GM10266 (cell line): ENCODE data around the gene INPP5K.
"Not testable (repeated sequence)": the region's sequence is repeated elsewhere in the genome, so short reads cannot be mapped to it uniquely, and the experiment has no call there.

Source experiments
- DNase-seq: peaks from one replicate; pipeline ENCODE4 v3.0.0; 2012; ENCODE audit errors: extremely low spot score
- TF ChIP-seq, protein P1 (sequence below): IDR thresholded peaks from 2 replicates; pipeline ENCODE4 v1.5.1; 2012; ENCODE audit warnings: mild to moderate bottlenecking, low read depth; ENCODE audit not compliant: control insufficient read depth, insufficient read depth; ENCODE audit errors: missing control alignments

The INPP5K gene

DNA sequence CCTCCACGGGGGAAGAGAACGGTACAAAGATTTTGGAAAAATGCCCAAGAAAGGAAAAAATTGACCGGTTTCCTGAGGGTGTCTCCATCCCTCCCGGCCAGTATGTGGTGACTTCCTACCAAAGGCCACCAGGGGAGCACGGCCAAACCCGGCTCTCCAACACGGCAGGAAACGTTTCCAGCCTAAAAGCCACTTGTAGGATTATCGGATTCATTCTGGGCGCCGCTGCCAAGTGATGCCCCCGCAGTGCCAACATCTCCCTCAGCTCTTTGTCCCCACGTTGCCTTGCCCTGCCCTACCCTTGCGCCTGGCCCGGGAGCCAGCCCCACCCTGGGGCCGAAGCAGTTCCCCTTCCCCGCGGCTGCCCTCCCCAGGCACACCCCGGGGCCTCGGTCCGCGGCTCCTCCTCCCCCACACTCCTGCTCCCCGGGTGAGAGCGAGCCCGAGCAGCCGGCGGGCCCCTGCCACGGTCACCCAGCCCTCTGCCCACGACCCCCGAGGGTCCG is 61.1 kb downstream of the INPP5K start:
- TF ChIP-seq, protein P1, sequence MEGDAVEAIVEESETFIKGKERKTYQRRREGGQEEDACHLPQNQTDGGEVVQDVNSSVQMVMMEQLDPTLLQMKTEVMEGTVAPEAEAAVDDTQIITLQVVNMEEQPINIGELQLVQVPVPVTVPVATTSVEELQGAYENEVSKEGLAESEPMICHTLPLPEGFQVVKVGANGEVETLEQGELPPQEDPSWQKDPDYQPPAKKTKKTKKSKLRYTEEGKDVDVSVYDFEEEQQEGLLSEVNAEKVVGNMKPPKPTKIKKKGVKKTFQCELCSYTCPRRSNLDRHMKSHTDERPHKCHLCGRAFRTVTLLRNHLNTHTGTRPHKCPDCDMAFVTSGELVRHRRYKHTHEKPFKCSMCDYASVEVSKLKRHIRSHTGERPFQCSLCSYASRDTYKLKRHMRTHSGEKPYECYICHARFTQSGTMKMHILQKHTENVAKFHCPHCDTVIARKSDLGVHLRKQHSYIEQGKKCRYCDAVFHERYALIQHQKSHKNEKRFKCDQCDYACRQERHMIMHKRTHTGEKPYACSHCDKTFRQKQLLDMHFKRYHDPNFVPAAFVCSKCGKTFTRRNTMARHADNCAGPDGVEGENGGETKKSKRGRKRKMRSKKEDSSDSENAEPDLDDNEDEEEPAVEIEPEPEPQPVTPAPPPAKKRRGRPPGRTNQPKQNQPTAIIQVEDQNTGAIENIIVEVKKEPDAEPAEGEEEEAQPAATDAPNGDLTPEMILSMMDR: peak; percentile 36
- DNase-seq: no peak

GRCh38 chr17:1454541-1454940 is 61.9 kb downstream of the INPP5K start:
- TF ChIP-seq, protein P1: no peak

DNA sequence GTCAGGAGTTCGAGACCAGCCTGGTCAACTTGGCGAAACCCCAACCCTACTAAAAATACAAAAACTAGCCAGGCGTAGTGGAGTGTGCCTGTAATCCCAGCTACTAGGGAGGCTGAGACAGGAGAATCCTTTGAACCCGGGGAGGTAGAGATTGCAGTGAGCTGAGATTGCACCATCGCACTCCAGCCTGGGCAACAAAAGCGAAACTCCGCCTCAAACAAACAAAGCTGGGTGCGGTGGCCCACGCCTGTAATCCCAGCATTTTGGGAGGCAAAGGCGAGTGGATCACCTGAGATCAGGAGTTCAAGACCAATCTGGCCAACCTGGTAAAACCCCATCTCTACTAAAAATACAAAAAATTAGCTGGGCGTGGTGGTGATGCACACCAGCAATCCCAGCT is 62.7 kb downstream of the INPP5K start:
- not testable (repeated sequence) for DNase-seq

More at GRCh38 chr17:1454541-1454940, 61.9 kb downstream of the INPP5K start:
- DNase-seq: no peak

GRCh38 chr17:1452836-1453235 is 63.6 kb downstream of the INPP5K start:
- TF ChIP-seq, protein P1: no peak
- DNase-seq: no peak

DNA sequence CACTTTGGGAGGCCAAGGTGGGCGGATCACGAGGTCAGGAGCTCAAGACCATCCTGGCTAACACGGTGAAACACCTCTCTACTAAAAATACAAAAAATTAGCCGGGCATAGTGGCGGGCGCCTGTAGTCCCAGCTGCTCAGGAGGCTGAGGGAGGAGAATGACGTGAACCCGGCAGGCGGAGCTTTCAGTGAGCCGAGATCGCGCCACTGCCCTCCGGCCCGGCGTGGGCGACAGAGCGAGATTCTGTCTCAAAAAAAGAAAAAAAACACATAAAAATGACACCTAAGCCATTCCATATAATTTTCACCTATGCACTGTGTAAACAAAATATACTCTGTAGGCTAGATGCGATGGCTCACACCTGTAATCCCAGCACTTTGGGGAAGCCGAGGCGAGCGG is 66.2 kb downstream of the INPP5K start:
- not testable (repeated sequence) for DNase-seq

- DNase-seq: no peak
- TF ChIP-seq, protein P1: no peak
Measured at GRCh38 chr17:1449412-1449967, 66.9 kb downstream of the INPP5K start.

- no peak for DNase-seq
Measured at GRCh38 chr17:1447052-1447451, 69.4 kb downstream of the INPP5K start.

DNA sequence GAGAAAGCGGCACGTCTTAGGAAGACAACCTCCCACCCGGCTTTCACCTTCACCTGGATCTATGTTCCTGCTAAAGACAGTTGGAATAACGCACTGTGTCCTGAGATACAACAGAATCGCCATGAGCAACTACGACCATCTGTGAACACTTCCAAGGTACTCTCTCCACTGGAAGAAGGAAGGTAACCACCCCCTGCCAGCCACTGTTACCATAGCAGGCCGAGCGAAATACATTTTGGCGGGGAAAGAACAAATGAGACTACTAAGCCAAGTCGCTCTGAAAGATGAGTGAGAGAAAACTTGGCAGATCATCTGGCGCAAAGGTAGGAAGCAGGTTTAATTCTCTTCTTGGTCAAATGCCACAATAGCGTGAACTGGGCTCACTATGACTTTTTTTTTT is 70.2 kb downstream of the INPP5K start:
- DNase-seq: no peak
- TF ChIP-seq, protein P1: no peak

More at GRCh38 chr17:1447052-1447451, 69.4 kb downstream of the INPP5K start:
- TF ChIP-seq, protein P1: no peak

GRCh38 chr17:1445695-1446094 is 70.7 kb downstream of the INPP5K start:
- DNase-seq: not testable (repeated sequence)
